Measurements from ENCODE around the gene PTMS.

PTMS gene

DNA sequence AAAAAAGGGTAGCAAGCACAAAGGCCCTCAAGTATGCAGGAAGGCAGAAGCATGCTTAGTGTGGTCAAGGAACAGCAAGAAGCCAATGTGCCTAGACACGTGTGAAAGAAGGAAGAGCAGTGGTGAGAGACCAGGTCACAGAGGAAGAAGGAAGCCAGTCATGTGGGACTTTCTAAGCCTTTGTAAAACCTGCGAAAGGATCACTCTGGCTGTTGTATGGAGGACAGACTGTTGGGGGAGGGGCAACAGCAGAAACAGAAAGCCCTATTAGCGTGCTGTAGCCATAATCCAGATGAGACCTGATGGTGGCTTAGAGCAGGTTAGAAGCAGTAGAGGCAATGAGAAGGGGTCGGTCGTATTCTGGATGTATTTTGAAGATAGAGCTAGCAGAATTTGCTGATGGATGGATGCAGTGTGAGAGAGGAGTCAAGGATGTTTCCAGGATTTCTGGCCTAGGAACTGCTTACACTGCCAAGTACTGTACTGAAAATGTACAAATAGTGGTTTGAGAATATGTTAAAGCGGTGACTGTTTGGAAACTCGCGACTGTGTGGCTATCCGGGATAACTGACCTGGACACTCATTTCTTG is 7.6 kb upstream of the PTMS start:
- TF ChIP-seq, protein P1, sequence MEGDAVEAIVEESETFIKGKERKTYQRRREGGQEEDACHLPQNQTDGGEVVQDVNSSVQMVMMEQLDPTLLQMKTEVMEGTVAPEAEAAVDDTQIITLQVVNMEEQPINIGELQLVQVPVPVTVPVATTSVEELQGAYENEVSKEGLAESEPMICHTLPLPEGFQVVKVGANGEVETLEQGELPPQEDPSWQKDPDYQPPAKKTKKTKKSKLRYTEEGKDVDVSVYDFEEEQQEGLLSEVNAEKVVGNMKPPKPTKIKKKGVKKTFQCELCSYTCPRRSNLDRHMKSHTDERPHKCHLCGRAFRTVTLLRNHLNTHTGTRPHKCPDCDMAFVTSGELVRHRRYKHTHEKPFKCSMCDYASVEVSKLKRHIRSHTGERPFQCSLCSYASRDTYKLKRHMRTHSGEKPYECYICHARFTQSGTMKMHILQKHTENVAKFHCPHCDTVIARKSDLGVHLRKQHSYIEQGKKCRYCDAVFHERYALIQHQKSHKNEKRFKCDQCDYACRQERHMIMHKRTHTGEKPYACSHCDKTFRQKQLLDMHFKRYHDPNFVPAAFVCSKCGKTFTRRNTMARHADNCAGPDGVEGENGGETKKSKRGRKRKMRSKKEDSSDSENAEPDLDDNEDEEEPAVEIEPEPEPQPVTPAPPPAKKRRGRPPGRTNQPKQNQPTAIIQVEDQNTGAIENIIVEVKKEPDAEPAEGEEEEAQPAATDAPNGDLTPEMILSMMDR (IDR thresholded peaks at IDR 0.05; ENCODE audit: borderline replicate concordance, control extremely low read depth, extremely low read depth, insufficient read depth, missing control alignments): no peak
- DNase-seq (ENCODE audit: low spot score): no peak
- in situ Hi-C loops (cut with MboI; ENCODE audit: low sequenced_read_pairs, unreplicated experiment): loop anchor here (10.0 kb wide), 1 partner anchor 66 kb away; the partner anchor contains the start of genes GPR162 and P3H3

DNA sequence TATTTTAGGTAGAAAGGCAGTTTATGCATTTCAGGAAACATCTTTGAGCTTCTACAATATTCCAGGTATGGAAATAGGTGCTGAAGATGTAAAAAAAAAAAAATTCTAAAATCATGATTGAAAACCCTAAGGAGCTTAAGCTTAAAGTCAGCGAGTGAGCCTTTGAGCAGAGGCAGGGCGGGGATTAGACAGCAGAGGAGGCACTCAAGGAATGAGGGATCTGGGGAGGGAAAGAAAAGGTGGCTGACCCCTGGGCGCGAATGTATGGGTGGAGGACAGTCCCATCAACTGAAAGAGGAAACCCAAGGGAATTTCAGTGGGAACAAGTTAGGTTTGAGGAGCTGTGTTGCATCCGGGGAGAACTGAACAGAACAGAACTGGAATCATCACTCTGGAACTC is 6.4 kb upstream of the PTMS start:
- in situ Hi-C loops (cut with MboI; ENCODE audit: low sequenced_read_pairs, unreplicated experiment): loop anchor here (10.0 kb wide), 1 partner anchor 65 kb away; the partner anchor contains the start of genes GPR162 and P3H3
- TF ChIP-seq, protein P1 (IDR thresholded peaks at IDR 0.05; ENCODE audit: borderline replicate concordance, control extremely low read depth, extremely low read depth, insufficient read depth, missing control alignments): no peak
- no peak for DNase-seq (ENCODE audit: low spot score)

DNA sequence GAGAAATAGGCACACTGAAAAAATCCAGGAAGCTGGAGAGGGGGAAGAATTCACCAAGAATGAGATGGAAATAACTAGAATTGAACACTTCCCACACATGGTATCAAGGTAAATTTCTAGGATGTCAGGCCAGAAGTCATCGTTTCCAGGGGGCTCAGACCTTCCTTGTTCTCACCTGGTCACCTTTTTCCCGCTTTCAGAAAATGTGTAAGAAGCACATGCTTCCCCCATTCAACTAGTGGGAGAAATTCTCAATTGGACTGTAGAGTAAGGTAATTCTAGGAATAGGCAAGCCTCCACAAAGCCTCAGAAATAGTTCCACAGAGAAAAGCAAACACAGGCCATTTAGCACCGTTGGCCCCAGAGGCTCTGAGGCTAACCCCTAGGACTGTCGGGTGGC is 2.8 kb upstream of the PTMS start:
- TF ChIP-seq, protein P1 (IDR thresholded peaks at IDR 0.05; ENCODE audit: borderline replicate concordance, control extremely low read depth, extremely low read depth, insufficient read depth, missing control alignments): no peak
- in situ Hi-C loops (cut with MboI; ENCODE audit: low sequenced_read_pairs, unreplicated experiment): no loop called here
- no peak for DNase-seq (ENCODE audit: low spot score)

DNA sequence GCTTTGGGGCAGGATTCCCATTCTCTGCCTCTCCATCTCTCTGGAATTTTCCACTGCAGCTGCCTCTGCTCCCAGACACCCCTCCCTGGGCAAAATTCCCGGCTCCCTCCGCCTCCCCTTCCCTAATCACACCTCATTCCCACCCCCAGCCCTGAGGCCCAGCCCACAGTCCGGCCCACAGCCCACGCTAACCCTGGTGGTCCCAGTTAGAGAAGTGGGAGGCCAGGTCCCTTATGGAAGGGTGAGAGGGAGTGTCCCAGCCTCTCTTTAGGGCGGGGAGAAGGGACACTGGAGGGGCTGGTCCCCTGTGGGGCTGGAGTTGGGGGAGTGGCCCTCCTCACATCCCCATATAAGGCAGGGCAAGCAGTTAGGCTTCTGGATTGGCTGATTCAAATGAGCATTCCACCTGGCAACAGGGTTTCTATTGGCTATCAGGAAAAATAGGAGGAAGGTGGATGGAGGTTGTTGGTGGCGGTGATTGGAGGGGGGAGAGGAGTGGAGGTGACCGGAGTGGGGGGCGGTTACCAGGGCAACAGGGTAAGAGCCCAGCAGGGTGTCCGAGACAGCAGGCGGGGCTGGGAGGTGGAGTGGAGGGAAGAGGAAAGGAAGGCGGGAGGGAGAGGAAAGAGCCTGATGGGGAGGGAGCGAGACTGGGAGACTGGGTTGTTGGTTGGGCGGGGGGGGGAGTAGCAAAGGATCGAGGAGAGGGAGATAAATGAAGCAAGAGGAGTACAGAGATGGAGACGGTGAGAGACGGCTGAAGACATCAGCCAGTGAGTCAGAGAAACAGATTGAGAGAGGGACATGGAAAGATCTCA is 1.9 kb upstream of the PTMS start:
- in situ Hi-C loops (cut with MboI; ENCODE audit: low sequenced_read_pairs, unreplicated experiment): no loop called here
- TF ChIP-seq, protein P1 (IDR thresholded peaks at IDR 0.05; ENCODE audit: borderline replicate concordance, control extremely low read depth, extremely low read depth, insufficient read depth, missing control alignments): no peak
- peak; percentile 97 for DNase-seq (ENCODE audit: low spot score)

DNA sequence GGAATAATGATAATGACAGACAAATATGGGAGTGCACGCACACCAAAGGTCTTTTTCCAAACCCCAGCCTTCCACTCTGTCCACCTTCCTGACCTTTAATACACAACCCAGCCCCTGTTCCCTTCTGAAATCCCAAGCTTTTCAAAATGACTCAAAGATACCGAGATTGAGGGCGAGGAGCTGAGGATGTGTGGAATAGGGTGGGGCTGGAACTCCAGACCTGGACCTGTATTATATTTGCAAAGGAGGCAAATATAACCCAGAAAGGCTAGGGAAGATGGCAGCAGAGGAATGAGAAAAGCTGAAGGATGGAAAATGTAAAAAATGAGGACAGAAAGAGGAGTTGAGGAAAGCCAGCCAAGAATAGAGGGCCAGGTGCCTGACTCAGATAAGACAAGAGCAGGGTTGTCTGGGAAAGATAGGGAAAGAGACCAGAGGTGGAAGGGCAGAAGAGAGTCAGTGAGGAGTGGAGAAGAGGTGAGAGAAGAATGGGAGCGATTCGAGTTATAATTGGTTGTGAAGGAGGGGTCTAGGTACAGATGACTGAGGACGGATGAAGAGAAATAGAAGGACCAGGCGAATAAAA is 1.0 kb upstream of the PTMS start:
- DNase-seq (ENCODE audit: low spot score): no peak
- in situ Hi-C loops (cut with MboI; ENCODE audit: low sequenced_read_pairs, unreplicated experiment): no loop called here
- TF ChIP-seq, protein P1 (IDR thresholded peaks at IDR 0.05; ENCODE audit: borderline replicate concordance, control extremely low read depth, extremely low read depth, insufficient read depth, missing control alignments): no peak

DNA sequence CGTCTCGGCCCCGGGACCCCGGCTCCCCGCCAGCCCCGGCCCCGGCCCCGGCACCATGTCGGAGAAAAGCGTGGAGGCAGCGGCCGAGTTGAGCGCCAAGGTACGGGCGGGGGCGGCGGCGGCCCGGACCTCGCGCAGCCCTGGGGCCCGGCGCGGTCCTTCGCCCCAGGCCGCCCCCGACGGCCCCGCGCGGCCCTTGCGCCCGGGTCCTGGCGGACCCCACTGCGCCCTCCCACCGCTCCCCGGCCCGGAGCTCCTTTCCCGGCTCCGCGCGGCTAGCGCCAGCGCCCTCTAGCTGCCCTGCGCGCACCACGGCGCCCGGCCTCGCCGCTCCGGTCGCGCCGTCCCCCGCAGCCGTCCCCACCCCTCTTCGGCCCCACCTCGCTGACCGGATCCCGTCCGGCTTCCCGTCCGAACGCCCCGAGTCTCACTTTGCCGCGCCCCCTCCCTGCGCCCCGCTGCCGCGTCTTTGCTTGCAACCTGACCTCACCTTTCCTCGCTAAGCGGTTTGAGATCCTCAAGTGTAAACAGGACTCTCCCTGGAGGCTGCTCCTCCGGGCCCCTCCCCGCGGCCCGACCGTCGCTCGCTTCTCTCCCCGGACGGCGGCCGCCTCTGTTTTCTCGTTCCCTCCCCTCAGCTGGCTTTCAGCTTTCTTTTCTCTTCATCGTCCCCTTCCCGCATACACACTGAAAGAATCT is 637 bp downstream of the PTMS start:
- TF ChIP-seq, protein P1 (IDR thresholded peaks at IDR 0.05; ENCODE audit: borderline replicate concordance, control extremely low read depth, extremely low read depth, insufficient read depth, missing control alignments): peak; percentile 84
- peak; percentile 85 for DNase-seq (ENCODE audit: low spot score)
- in situ Hi-C loops (cut with MboI; ENCODE audit: low sequenced_read_pairs, unreplicated experiment): no loop called here

Data from GM13976 (cell line).